HepG2 (cell line): ENCODE data around the gene ABCG2. TPM values are rescaled to one million over a fixed set of nuclear protein-coding genes. Genes with fewer than 3 reads are reported as not detected.

Source experiments
- ATAC-seq: fragments of 200-7000 bp; cut with Tn5 transposase; 3 replicates; pipeline ENCODE4 v1.9.1; 2020; ENCODE audit warnings: mild to moderate bottlenecking, moderate library complexity
- BruUV-seq: library from RNA; stranded (reverse); fragments of 400-500 nt; replicated peaks from 2 replicates; lab custom pipeline; 2021; lab: Mats Ljungman, UMichigan
- CTCF ChIA-PET: fragments of 300-600 bp; formaldehyde crosslinking; extraction: SDS; loops from one replicate; lab custom pipeline; 2021; ENCODE audit warnings: low total read pairs, inconsistent platforms, low intra/inter-chr PET ratio; lab: Yijun Ruan, JAX
- POLR2A ChIA-PET: fragments of 350-600 bp; sonication (Branson Sonifier 250); formaldehyde crosslinking; loops from one replicate; lab custom pipeline; 2020; ENCODE audit warnings: antibody characterized with exemption, inconsistent platforms; lab: Yijun Ruan, JAX
- DNase-seq: peaks from one replicate; pipeline ENCODE4 v3.0.0-alpha.2; 2015; ENCODE audit warnings: low spot score
- FAIRE-seq: peaks from 3 replicates; lab custom pipeline; 2011; peaks lifted over from hg19 to GRCh38; lab: Jason Lieb, UNC
- H2AFZ ChIP-seq: one replicate; pipeline ENCODE4 v1.6.1; 2011; ENCODE audit warnings: low read length, inconsistent platforms
- H3K27ac ChIP-seq: fragments of 300-600 bp; 3 replicates; pipeline ENCODE4 v1.8.0; 2011; ENCODE audit warnings: mixed run types, mild to moderate bottlenecking, mixed read lengths, low read length, inconsistent platforms; ENCODE audit not compliant: insufficient read depth; ENCODE audit errors: extremely low read length
- H3K27me3 ChIP-seq, 2 experiments: fragments of 200-600 bp in 1 of 2; 2 replicates in 1 of 2; 3 replicates in 1 of 2; pipeline versions ENCODE4 v1.6.0 to v1.8.0; 2011; ENCODE audit warnings: low read length in 2 of 2, mild to moderate bottlenecking in 2 of 2, moderate library complexity in 2 of 2, inconsistent platforms in 1 of 2; ENCODE audit not compliant: insufficient read depth in 2 of 2, control insufficient read depth in 1 of 2
- H3K36me3 ChIP-seq, 2 experiments: fragments of 200-600 bp in 1 of 2; replicated peaks in 1 of 2; 2 replicates in 1 of 2; 3 replicates in 1 of 2; pipeline versions ENCODE4 v1.5.1 to v1.8.0; 2011; ENCODE audit warnings: low read length in 2 of 2, inconsistent platforms in 1 of 2; ENCODE audit not compliant: insufficient read depth in 2 of 2, control insufficient read depth in 1 of 2
- H3K4me1 ChIP-seq: 2 replicates; pipeline ENCODE4 v1.5.1; 2012; ENCODE audit warnings: low read length, inconsistent platforms; ENCODE audit not compliant: insufficient read depth
- H3K4me2 ChIP-seq: 2 replicates; pipeline ENCODE4 v1.6.0; 2011; ENCODE audit warnings: low read depth, low read length, inconsistent platforms
- H3K4me3 ChIP-seq, 3 experiments: fragments of 200-600 bp in 1 of 3; sonication (generic), shearing (Covaris generic) in 1 of 3; replicated peaks in 1 of 3; 2 replicates each; pipeline ENCODE4 v1.5.1; 2011 to 2016; ENCODE audit warnings: low read length in 3 of 3, inconsistent platforms in 2 of 3, low read depth in 2 of 3, mild to moderate bottlenecking in 2 of 3, control low read depth in 1 of 3, mixed read lengths in 1 of 3; ENCODE audit not compliant: insufficient read depth in 1 of 3
- H3K79me2 ChIP-seq: one replicate; pipeline ENCODE4 v1.6.1; 2011; ENCODE audit warnings: low read length, inconsistent platforms; ENCODE audit not compliant: insufficient read depth
- H3K9ac ChIP-seq: 2 replicates; pipeline ENCODE4 v1.6.0; 2011; ENCODE audit warnings: mild to moderate bottlenecking, low read depth, low read length, inconsistent platforms; ENCODE audit not compliant: insufficient read depth
- H3K9me3 ChIP-seq: 2 replicates; pipeline ENCODE4 v1.5.1; 2012; ENCODE audit warnings: mild to moderate bottlenecking, low read length
- H4K20me1 ChIP-seq: 2 replicates; pipeline ENCODE4 v1.6.0; 2011; ENCODE audit warnings: inconsistent platforms, mild to moderate bottlenecking, low read length, moderate library complexity; ENCODE audit not compliant: insufficient read depth
- BRF2 ChIP-seq: sonication (generic); formaldehyde crosslinking; IDR thresholded peaks from 2 replicates; pipeline ENCODE4 v1.8.1; 2022; ENCODE audit warnings: mild to moderate bottlenecking, missing genetic modification reagents
- CEBPG ChIP-seq: IDR thresholded peaks from 2 replicates; pipeline ENCODE4 v1.6.1; 2016
- CREM ChIP-seq, 2 experiments: sonication (generic) in 1 of 2; formaldehyde crosslinking in 1 of 2; IDR thresholded peaks; 2 replicates each; pipeline versions ENCODE4 v1.4.0 to v1.6.1; 2016 to 2020; ENCODE audit warnings: antibody characterized with exemption in 1 of 2, mild to moderate bottlenecking in 1 of 2, missing genetic modification reagents in 1 of 2
- DPF2 ChIP-seq: sonication (generic); formaldehyde crosslinking; IDR thresholded peaks from 2 replicates; pipeline ENCODE4 v1.4.0; 2020; ENCODE audit warnings: mild to moderate bottlenecking, low read depth, missing genetic modification reagents, borderline replicate concordance
- IKZF1 ChIP-seq: fragments of 450-650 bp; IDR thresholded peaks from 2 replicates; pipeline ENCODE4 v1.7.1; 2016
- LRRFIP1 ChIP-seq: sonication (generic); formaldehyde crosslinking; conservative IDR thresholded peaks from 2 replicates; pipeline ENCODE4 v1.4.0; 2020; ENCODE audit warnings: missing genetic modification reagents
- NFIB ChIP-seq: sonication (generic); formaldehyde crosslinking; IDR thresholded peaks from 2 replicates; pipeline ENCODE4 v1.9.0; 2021; ENCODE audit warnings: missing genetic modification reagents, mild to moderate bottlenecking, borderline replicate concordance
- SP4 ChIP-seq: sonication (generic); formaldehyde crosslinking; IDR thresholded peaks from 2 replicates; pipeline ENCODE4 v1.8.1; 2023; ENCODE audit warnings: mild to moderate bottlenecking, missing genetic modification reagents
- ZBTB40 ChIP-seq, 2 experiments: fragments of 450-650 bp in 1 of 2; sonication (generic) in 1 of 2; formaldehyde crosslinking in 1 of 2; IDR thresholded peaks; 2 replicates each; pipeline versions ENCODE4 v1.6.1 to v1.8.0; 2016 to 2022; ENCODE audit warnings: antibody characterized with exemption in 1 of 2, mild to moderate bottlenecking in 1 of 2, missing genetic modification reagents in 1 of 2
- ZBTB42 ChIP-seq: sonication (generic); formaldehyde crosslinking; IDR thresholded peaks from 2 replicates; pipeline ENCODE4 v1.5.0; 2020; ENCODE audit warnings: mild to moderate bottlenecking, missing genetic modification reagents
- ZNF460 ChIP-seq: sonication (generic); formaldehyde crosslinking; IDR thresholded peaks from 2 replicates; pipeline ENCODE4 v1.5.1; 2020; ENCODE audit warnings: missing genetic modification reagents, mild to moderate bottlenecking, borderline replicate concordance
- ZNF572 ChIP-seq: sonication (generic); formaldehyde crosslinking; IDR thresholded peaks from 2 replicates; pipeline ENCODE4 v1.5.1; 2020; ENCODE audit warnings: mild to moderate bottlenecking, missing genetic modification reagents
- WGBS: methylation state at CpG from one replicate; pipeline ENCODE4 v1.1.6; 2017; ENCODE audit warnings: low lambda C conversion rate; 5-methylcytosine and 5-hydroxymethylcytosine counted together
- in situ Hi-C: cut with HindIII; loops from 2 replicates; pipeline ENCODE4 v1.10.0; 2017; ENCODE audit warnings: low pct_unique_long_range_greater_than_20kb; ENCODE audit not compliant: extremely low pct_ligation_motif_present
- intact Hi-C: fragments of 100-400 bp; cut with micrococcal nuclease; formaldehyde crosslinking; loops from one replicate; pipeline ENCODE4 v1.10.0; 2022; ENCODE audit not compliant: unreplicated experiment
- polyA plus RNA-seq, 8 experiments: library from polyadenylated mRNA; depleted of rRNA in 3 of 8; stranded (reverse) in 7 of 8; unstranded in 1 of 8; fragments of >200 nt; fragmentation: Illumina TruSeq in 4 of 8; extraction: Trizol in 4 of 8; gene quantifications; 2 replicates each; pipeline versions ENCODE4 v1.2.1 to v1.2.3, GENCODE V29; 2011 to 2016; ENCODE audit warnings: low read depth in 4 of 8, missing spikeins in 1 of 8, mixed read lengths in 1 of 8; ENCODE audit not compliant: insufficient read depth in 1 of 8
- total RNA-seq, 5 experiments: library from RNA; depleted of rRNA; stranded (reverse); fragments of >200 nt; fragmentation: Illumina TruSeq; extraction: Trizol; gene quantifications; 2 replicates each; pipeline ENCODE4 v1.2.3, GENCODE V29; 2016; ENCODE audit warnings: low read depth in 1 of 5

The ABCG2 gene
- total and polyA plus RNA-seq, 2 of the 13 experiments (the other 11 are each of a cell fraction or from before 2014, with no cell fraction given) = 10.0 to 15.7 TPM

- FAIRE-seq (no peak), ATAC-seq (no peak), DNase-seq (no peak)
- no peak overlapping the region for H3K4me2 ChIP-seq
- no peak overlapping the region for H3K27ac ChIP-seq
- no peaks in the 10 kb centered on the region for H4K20me1 ChIP-seq
- no peaks in the 10 kb centered on the region for H3K9me3 ChIP-seq
- CTCF ChIA-PET = no interaction called here
- peaks cover 33% of the 10 kb centered on the region for H3K4me1 ChIP-seq
- no peaks in the 10 kb centered on the region for H3K36me3 ChIP-seq
- in situ Hi-C loops = no loop called here
- H3K27me3 ChIP-seq = peaks cover 0 to 1% of the 10 kb centered on the region in 2 experiments; a peak in 2 of 5 replicates
- TF ChIP-seq BRF2 (no peak), DPF2 (CRISPR knock-in tag) (no peak), SP4 (CRISPR knock-in tag) (no peak), ZBTB42 (CRISPR knock-in tag) (no peak), NFIB (CRISPR knock-in tag) (no peak), ZBTB40 (IDR thresholded peaks at IDR 0.05) (no peak), ZBTB40 (CRISPR knock-in tag; IDR thresholded peaks at IDR 0.05) (no peak), ZNF572 (CRISPR knock-in tag) (no peak), ZNF460 (CRISPR knock-in tag) (no peak), LRRFIP1 (no peak), CREM (IDR thresholded peaks at IDR 0.05) (no peak), CREM (CRISPR knock-in tag; IDR thresholded peaks at IDR 0.05) (no peak), IKZF1 (no peak), CEBPG (CRISPR knock-in tag) (no peak)
- TF ChIP-seq, all 625 proteins: peak for 0
- 93% methylated on average over 1 of the region's 1 CpG for WGBS
- POLR2A ChIA-PET = no interaction called here
- no peak overlapping the region for H3K4me3 ChIP-seq
- H2AFZ ChIP-seq = no peak overlapping the region
- no TSS peak for BruUV-seq
- intact Hi-C loops = no loop called here
- no peaks in the 10 kb centered on the region for H3K79me2 ChIP-seq
- H3K9ac ChIP-seq = no peak overlapping the region
Observed at GRCh38 chr4:88187766-88188165, 29.3 kb upstream of the ABCG2 start.
